Measurements from ENCODE around the gene ADAMTSL3.

Gene ADAMTSL3

DNA sequence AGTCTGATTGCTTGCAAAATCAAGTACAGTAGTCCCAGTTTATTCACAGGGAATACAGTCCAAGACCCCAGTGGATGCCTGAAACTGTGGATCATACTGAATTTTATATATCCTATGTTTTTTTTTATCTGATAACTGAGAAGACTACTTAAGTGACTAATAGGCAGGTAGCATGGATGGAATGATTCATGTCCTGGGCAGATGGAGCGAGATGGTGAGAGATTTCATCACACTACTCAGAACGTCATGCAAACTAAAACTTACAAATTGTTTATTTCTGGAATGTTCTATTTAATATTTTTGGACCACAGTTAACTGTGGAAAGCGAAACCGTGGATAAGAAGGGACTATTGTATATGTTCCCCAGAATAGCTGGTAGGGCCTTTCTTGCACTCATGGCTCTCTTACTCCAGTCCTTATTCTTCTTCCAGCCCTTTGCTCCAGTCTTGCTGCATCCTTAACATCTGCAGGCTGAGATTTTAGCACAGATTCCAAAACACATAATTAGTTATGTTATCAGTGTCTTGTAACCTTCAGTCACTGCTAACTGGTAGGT, 290.0 kb downstream of the ADAMTSL3 start:
- no peak overlapping the region for H3K9ac ChIP-seq (ENCODE audit: low read length)
- H3K23ac ChIP-seq (ENCODE audit: low read length), result no peak overlapping the region
- H3K56ac ChIP-seq (ENCODE audit: low read length), result no peak overlapping the region
- no peak overlapping the region for H4K8ac ChIP-seq (ENCODE audit: low read depth, low read length)
- no peak overlapping the region for H2AK5ac ChIP-seq (ENCODE audit: low read length)
- H2BK15ac ChIP-seq (replicated peaks; ENCODE audit: low read depth), result no peak overlapping the region
- no peak overlapping the region for H2BK5ac ChIP-seq (ENCODE audit: low read length)
- H4K5ac ChIP-seq (ENCODE audit: low read length), result no peak overlapping the region
- no peaks in the 10 kb centered on the region for H3K36me3 ChIP-seq (ENCODE audit: control insufficient read depth, insufficient read depth, low read length)
- H3K4me1 ChIP-seq (ENCODE audit: control insufficient read depth, low read depth, low read length), result no peaks in the 10 kb centered on the region
- H3K18ac ChIP-seq (ENCODE audit: low read length), result no peak overlapping the region
- H3K4me3 ChIP-seq (ENCODE audit: low read length), result no peak overlapping the region
- H3K27ac ChIP-seq (ENCODE audit: low read depth, low read length), result no peak overlapping the region
- no CpG with 5 or more reads among the region's 4 CpGs for WGBS (ENCODE audit: extremely low coverage, insufficient coverage, low lambda C conversion rate)
- no peaks in the 10 kb centered on the region for H3K27me3 ChIP-seq (ENCODE audit: insufficient read depth, low read length, poor library complexity)
- no peaks in the 10 kb centered on the region for H3K79me1 ChIP-seq (ENCODE audit: low read length)
- no peak overlapping the region for H2BK120ac ChIP-seq (ENCODE audit: low read depth, low read length)
- DNase-seq, result no peak
- no peaks in the 10 kb centered on the region for H3K79me2 ChIP-seq (ENCODE audit: control insufficient read depth, insufficient read depth, low read length)
- H3K4ac ChIP-seq (ENCODE audit: low read depth, low read length), result no peak overlapping the region
- no peak overlapping the region for H3K4me2 ChIP-seq (ENCODE audit: low read length)

DNA sequence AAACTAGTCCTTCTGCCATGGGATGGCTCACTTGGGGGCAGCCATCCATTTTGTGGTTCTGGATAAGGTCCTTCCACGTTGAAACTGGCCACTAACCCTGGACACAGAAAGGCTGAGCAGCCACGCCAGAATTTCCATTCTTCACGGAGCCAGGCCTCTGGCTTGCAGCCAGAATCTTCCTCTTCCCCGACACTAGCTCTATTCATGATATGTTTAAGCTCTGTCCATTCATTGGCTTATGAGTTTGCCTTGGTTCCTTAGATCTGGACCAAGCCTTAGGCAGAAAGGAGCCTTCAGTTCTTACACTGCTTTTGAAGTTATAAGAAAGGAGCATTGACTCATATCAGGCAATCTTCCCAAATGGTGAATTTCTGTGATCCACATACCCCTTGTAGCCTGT, 293.2 kb downstream of the ADAMTSL3 start:
- H2AK5ac ChIP-seq (ENCODE audit: low read length), result no peak overlapping the region
- H3K4me2 ChIP-seq (ENCODE audit: low read length), result no peak overlapping the region
- no peak overlapping the region for H2BK120ac ChIP-seq (ENCODE audit: low read depth, low read length)
- no peak overlapping the region for H3K27ac ChIP-seq (ENCODE audit: low read depth, low read length)
- no peak overlapping the region for H4K8ac ChIP-seq (ENCODE audit: low read depth, low read length)
- no peak overlapping the region for H2BK15ac ChIP-seq (replicated peaks; ENCODE audit: low read depth)
- H3K27me3 ChIP-seq (ENCODE audit: insufficient read depth, low read length, poor library complexity), result no peaks in the 10 kb centered on the region
- no peak overlapping the region for H3K18ac ChIP-seq (ENCODE audit: low read length)
- no peaks in the 10 kb centered on the region for H3K4me1 ChIP-seq (ENCODE audit: control insufficient read depth, low read depth, low read length)
- no peak overlapping the region for H2BK5ac ChIP-seq (ENCODE audit: low read length)
- H3K4me3 ChIP-seq (ENCODE audit: low read length), result no peak overlapping the region
- H3K9ac ChIP-seq (ENCODE audit: low read length), result no peak overlapping the region
- no peak for DNase-seq
- H3K23ac ChIP-seq (ENCODE audit: low read length), result no peak overlapping the region
- H3K56ac ChIP-seq (ENCODE audit: low read length), result no peak overlapping the region
- H3K36me3 ChIP-seq (ENCODE audit: control insufficient read depth, insufficient read depth, low read length), result no peaks in the 10 kb centered on the region
- no peaks in the 10 kb centered on the region for H3K79me1 ChIP-seq (ENCODE audit: low read length)
- no peaks in the 10 kb centered on the region for H3K79me2 ChIP-seq (ENCODE audit: control insufficient read depth, insufficient read depth, low read length)
- WGBS (ENCODE audit: extremely low coverage, insufficient coverage, low lambda C conversion rate), result no CpG with 5 or more reads among the region's 4 CpGs
- H3K4ac ChIP-seq (ENCODE audit: low read depth, low read length), result no peak overlapping the region
- no peak overlapping the region for H4K5ac ChIP-seq (ENCODE audit: low read length)

GRCh38 chr15:83954506-83954905, 300.6 kb downstream of the ADAMTSL3 start:
- no peak overlapping the region for H3K4me2 ChIP-seq (ENCODE audit: low read length)
- H4K8ac ChIP-seq (ENCODE audit: low read depth, low read length), result no peak overlapping the region
- no peak overlapping the region for H2BK120ac ChIP-seq (ENCODE audit: low read depth, low read length)
- no peaks in the 10 kb centered on the region for H3K27me3 ChIP-seq (ENCODE audit: insufficient read depth, low read length, poor library complexity)
- no peak for DNase-seq
- no peak overlapping the region for H3K9ac ChIP-seq (ENCODE audit: low read length)
- H2AK5ac ChIP-seq (ENCODE audit: low read length), result no peak overlapping the region
- H2BK5ac ChIP-seq (ENCODE audit: low read length), result no peak overlapping the region
- no peak overlapping the region for H3K4me3 ChIP-seq (ENCODE audit: low read length)
- H4K5ac ChIP-seq (ENCODE audit: low read length), result no peak overlapping the region
- H3K23ac ChIP-seq (ENCODE audit: low read length), result no peak overlapping the region
- H3K56ac ChIP-seq (ENCODE audit: low read length), result no peak overlapping the region
- no peaks in the 10 kb centered on the region for H3K36me3 ChIP-seq (ENCODE audit: control insufficient read depth, insufficient read depth, low read length)
- H3K79me2 ChIP-seq (ENCODE audit: control insufficient read depth, insufficient read depth, low read length), result no peaks in the 10 kb centered on the region
- H3K4ac ChIP-seq (ENCODE audit: low read depth, low read length), result no peak overlapping the region
- H3K18ac ChIP-seq (ENCODE audit: low read length), result no peak overlapping the region
- no peaks in the 10 kb centered on the region for H3K4me1 ChIP-seq (ENCODE audit: control insufficient read depth, low read depth, low read length)
- no peak overlapping the region for H2BK15ac ChIP-seq (replicated peaks; ENCODE audit: low read depth)
- H3K27ac ChIP-seq (ENCODE audit: low read depth, low read length), result no peak overlapping the region
- H3K79me1 ChIP-seq (ENCODE audit: low read length), result no peaks in the 10 kb centered on the region

DNA sequence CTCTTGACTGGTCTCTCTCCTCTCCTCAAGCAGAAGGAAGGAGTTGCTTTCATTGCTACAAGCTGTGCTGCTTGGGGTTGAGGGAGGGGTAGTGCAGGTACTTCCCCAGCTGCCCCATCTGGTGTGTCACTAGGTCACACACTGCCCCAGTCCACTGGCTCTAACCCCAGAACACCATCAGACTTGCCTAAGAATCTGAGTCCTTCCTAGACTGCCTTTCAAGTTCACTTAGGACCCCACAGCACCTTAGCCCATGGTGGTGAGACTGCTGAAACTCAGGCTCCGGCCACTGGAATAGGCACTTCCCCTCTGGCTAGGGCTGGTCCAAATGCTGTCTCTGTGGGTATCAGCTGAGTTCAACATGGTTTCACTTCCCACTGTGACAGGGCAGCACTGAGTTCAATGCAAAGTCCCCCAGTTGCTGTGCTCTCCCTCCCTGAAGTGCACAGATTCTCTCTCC, 301.9 kb downstream of the ADAMTSL3 start:
- no peak overlapping the region for H2BK15ac ChIP-seq (replicated peaks; ENCODE audit: low read depth)
- H3K27me3 ChIP-seq (ENCODE audit: insufficient read depth, low read length, poor library complexity), result no peaks in the 10 kb centered on the region
- no peak overlapping the region for H4K5ac ChIP-seq (ENCODE audit: low read length)
- no peak overlapping the region for H3K4ac ChIP-seq (ENCODE audit: low read depth, low read length)
- no peaks in the 10 kb centered on the region for H3K36me3 ChIP-seq (ENCODE audit: control insufficient read depth, insufficient read depth, low read length)
- no peak overlapping the region for H2BK120ac ChIP-seq (ENCODE audit: low read depth, low read length)
- H3K79me2 ChIP-seq (ENCODE audit: control insufficient read depth, insufficient read depth, low read length), result no peaks in the 10 kb centered on the region
- H3K4me3 ChIP-seq (ENCODE audit: low read length), result no peak overlapping the region
- H3K4me1 ChIP-seq (ENCODE audit: control insufficient read depth, low read depth, low read length), result no peaks in the 10 kb centered on the region
- H2BK5ac ChIP-seq (ENCODE audit: low read length), result no peak overlapping the region
- no peak overlapping the region for H3K27ac ChIP-seq (ENCODE audit: low read depth, low read length)
- no peak overlapping the region for H4K8ac ChIP-seq (ENCODE audit: low read depth, low read length)
- no CpG with 5 or more reads among the region's 1 CpG for WGBS (ENCODE audit: extremely low coverage, insufficient coverage, low lambda C conversion rate)
- H3K9ac ChIP-seq (ENCODE audit: low read length), result no peak overlapping the region
- no peak overlapping the region for H3K23ac ChIP-seq (ENCODE audit: low read length)
- H3K79me1 ChIP-seq (ENCODE audit: low read length), result no peaks in the 10 kb centered on the region
- H2AK5ac ChIP-seq (ENCODE audit: low read length), result no peak overlapping the region
- no peak for DNase-seq
- no peak overlapping the region for H3K18ac ChIP-seq (ENCODE audit: low read length)
- no peak overlapping the region for H3K4me2 ChIP-seq (ENCODE audit: low read length)
- no peak overlapping the region for H3K56ac ChIP-seq (ENCODE audit: low read length)

GRCh38 chr15:83956887-83957286, 303.0 kb downstream of the ADAMTSL3 start:
- H3K9ac ChIP-seq (ENCODE audit: low read length), result no peak overlapping the region
- H3K27ac ChIP-seq (ENCODE audit: low read depth, low read length), result no peak overlapping the region
- no peak overlapping the region for H3K4me2 ChIP-seq (ENCODE audit: low read length)
- H4K5ac ChIP-seq (ENCODE audit: low read length), result no peak overlapping the region
- no peak overlapping the region for H2BK120ac ChIP-seq (ENCODE audit: low read depth, low read length)
- WGBS (ENCODE audit: extremely low coverage, insufficient coverage, low lambda C conversion rate), result no CpG with 5 or more reads among the region's 4 CpGs
- no peak overlapping the region for H3K56ac ChIP-seq (ENCODE audit: low read length)
- H3K4me1 ChIP-seq (ENCODE audit: control insufficient read depth, low read depth, low read length), result no peaks in the 10 kb centered on the region
- no peak overlapping the region for H2BK5ac ChIP-seq (ENCODE audit: low read length)
- no peak for DNase-seq
- H3K4ac ChIP-seq (ENCODE audit: low read depth, low read length), result no peak overlapping the region
- H3K79me1 ChIP-seq (ENCODE audit: low read length), result no peaks in the 10 kb centered on the region
- H3K27me3 ChIP-seq (ENCODE audit: insufficient read depth, low read length, poor library complexity), result no peaks in the 10 kb centered on the region
- H4K8ac ChIP-seq (ENCODE audit: low read depth, low read length), result no peak overlapping the region
- no peak overlapping the region for H2BK15ac ChIP-seq (replicated peaks; ENCODE audit: low read depth)
- no peak overlapping the region for H3K18ac ChIP-seq (ENCODE audit: low read length)
- H3K36me3 ChIP-seq (ENCODE audit: control insufficient read depth, insufficient read depth, low read length), result no peaks in the 10 kb centered on the region
- no peaks in the 10 kb centered on the region for H3K79me2 ChIP-seq (ENCODE audit: control insufficient read depth, insufficient read depth, low read length)
- H3K4me3 ChIP-seq (ENCODE audit: low read length), result no peak overlapping the region
- H3K23ac ChIP-seq (ENCODE audit: low read length), result no peak overlapping the region
- no peak overlapping the region for H2AK5ac ChIP-seq (ENCODE audit: low read length)

DNA sequence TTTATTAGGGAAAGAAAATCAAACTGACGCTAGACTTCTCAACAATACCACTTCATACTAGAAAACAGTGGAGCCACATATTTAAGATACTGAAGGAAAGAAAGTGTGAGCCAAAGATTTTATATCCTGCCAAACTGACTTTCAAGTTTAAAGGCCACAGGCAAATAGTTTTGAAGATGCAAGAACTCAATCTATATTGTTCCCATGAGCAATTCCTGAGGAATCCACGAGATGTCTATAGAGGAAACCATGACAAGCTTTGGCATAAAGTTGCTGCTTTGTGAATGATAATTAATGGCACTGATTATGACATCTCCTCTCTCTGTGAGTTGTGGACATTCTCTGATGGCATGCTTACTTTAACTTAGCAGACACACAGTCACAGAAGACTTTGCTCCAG, 305.6 kb downstream of the ADAMTSL3 start:
- Histone ChIP-seq H3K56ac (ENCODE audit: low read length) (no peak overlapping the region), H3K18ac (ENCODE audit: low read length) (no peak overlapping the region), H3K4me1 (ENCODE audit: control insufficient read depth, low read depth, low read length) (no peaks in the 10 kb centered on the region), H2BK15ac (replicated peaks; ENCODE audit: low read depth) (no peak overlapping the region), H3K27ac (ENCODE audit: low read depth, low read length) (no peak overlapping the region), H2BK120ac (ENCODE audit: low read depth, low read length) (no peak overlapping the region), H3K4me3 (ENCODE audit: low read length) (no peak overlapping the region), H3K4ac (ENCODE audit: low read depth, low read length) (no peak overlapping the region), H4K8ac (ENCODE audit: low read depth, low read length) (no peak overlapping the region), H3K36me3 (ENCODE audit: control insufficient read depth, insufficient read depth, low read length) (no peaks in the 10 kb centered on the region), H2BK5ac (ENCODE audit: low read length) (no peak overlapping the region), H3K4me2 (ENCODE audit: low read length) (no peak overlapping the region), H3K27me3 (ENCODE audit: insufficient read depth, low read length, poor library complexity) (no peaks in the 10 kb centered on the region), H2AK5ac (ENCODE audit: low read length) (no peak overlapping the region), H3K9ac (ENCODE audit: low read length) (no peak overlapping the region), H3K79me1 (ENCODE audit: low read length) (no peaks in the 10 kb centered on the region), H3K79me2 (ENCODE audit: control insufficient read depth, insufficient read depth, low read length) (no peaks in the 10 kb centered on the region), H4K5ac (ENCODE audit: low read length) (no peak overlapping the region), H3K23ac (ENCODE audit: low read length) (no peak overlapping the region)
- DNase-seq, result no peak
- WGBS (ENCODE audit: extremely low coverage, insufficient coverage, low lambda C conversion rate), result no CpG with 5 or more reads among the region's 2 CpGs
